Coronary artery (tissue), 2 donors: ENCODE results near the gene DCLK1.

Experiments
- DNase-seq: peaks from one replicate; pipeline ENCODE4 v3.0.0-alpha.2; 2017; ENCODE audit warnings: low spot score
- H3K27ac ChIP-seq, 2 donors: fragments of 200-600 bp; sonication (generic); one replicate each; pipeline ENCODE4 v1.5.1; 2016 to 2019
- H3K4me3 ChIP-seq: fragments of 200-600 bp; sonication (generic); 2 replicates; pipeline ENCODE4 v1.5.1; 2016; ENCODE audit warnings: mild to moderate bottlenecking, moderate library complexity
- TF ChIP-seq, protein P1 (sequence below): fragments of 200-600 bp; sonication (generic); IDR thresholded peaks from one replicate; pipeline ENCODE4 v1.5.1; 2019; ENCODE audit warnings: antibody characterized with exemption

The DCLK1 gene

DNA sequence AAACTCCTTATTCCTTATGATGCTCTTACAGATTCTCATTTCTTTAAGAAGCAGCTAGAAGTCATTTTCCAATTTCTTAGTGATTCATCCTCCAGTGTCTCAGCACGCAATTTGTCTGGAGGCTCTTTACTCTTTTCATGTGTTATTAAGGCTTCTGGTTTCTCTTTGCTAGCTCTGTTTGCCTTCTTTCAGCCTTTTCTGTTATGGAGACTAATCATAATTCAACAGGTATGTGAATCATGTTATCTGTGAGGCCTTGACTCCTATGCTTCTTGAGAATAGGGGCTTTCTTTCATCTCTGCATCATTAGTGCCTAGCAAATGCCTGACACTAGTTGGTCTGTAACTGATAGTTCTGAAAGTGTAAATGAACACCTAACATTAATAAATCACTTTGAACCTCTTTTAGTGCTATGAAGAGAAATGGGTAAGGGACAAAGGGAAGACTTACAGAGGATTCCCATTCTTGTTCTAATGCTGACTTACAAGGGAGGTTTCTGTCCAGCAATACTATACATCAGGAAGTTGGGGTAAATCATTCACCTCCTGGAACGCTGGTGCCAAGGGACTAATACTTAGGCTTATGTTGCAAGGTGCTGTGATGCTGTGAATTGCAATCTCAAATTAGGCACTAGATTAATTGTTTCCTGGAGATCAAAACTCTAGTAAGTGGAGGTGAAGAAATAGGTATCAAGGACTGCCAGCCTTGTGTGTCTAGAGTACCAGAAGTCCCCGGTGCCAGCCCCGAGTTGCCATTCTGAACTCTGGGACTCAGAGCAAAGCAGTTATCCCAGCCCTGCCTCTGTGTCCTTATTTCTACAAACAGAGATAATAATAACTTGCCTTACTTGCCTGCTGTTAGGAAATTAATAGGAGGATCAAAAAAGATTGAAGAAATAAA lies 265.6 kb downstream of the DCLK1 start:
- no peak overlapping the region for H3K4me3 ChIP-seq
- H3K27ac ChIP-seq = no peak overlapping the region
- TF ChIP-seq, protein P1, sequence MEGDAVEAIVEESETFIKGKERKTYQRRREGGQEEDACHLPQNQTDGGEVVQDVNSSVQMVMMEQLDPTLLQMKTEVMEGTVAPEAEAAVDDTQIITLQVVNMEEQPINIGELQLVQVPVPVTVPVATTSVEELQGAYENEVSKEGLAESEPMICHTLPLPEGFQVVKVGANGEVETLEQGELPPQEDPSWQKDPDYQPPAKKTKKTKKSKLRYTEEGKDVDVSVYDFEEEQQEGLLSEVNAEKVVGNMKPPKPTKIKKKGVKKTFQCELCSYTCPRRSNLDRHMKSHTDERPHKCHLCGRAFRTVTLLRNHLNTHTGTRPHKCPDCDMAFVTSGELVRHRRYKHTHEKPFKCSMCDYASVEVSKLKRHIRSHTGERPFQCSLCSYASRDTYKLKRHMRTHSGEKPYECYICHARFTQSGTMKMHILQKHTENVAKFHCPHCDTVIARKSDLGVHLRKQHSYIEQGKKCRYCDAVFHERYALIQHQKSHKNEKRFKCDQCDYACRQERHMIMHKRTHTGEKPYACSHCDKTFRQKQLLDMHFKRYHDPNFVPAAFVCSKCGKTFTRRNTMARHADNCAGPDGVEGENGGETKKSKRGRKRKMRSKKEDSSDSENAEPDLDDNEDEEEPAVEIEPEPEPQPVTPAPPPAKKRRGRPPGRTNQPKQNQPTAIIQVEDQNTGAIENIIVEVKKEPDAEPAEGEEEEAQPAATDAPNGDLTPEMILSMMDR = no peak
- DNase-seq = no peak

- no peak overlapping the region for H3K4me3 ChIP-seq
- TF ChIP-seq, protein P1 = no peak
- DNase-seq = no peak
- H3K27ac ChIP-seq = no peak overlapping the region
Measured at GRCh38 chr13:35860661-35861060, 270.5 kb downstream of the DCLK1 start.

- TF ChIP-seq, protein P1 = no peak
- Histone ChIP-seq H3K27ac (peak overlapping the region in 1 of 2 donors; percentile 77), H3K4me3 (no peak overlapping the region)
- DNase-seq = no peak
Measured at GRCh38 chr13:35859981-35860380, 271.2 kb downstream of the DCLK1 start.

DNA sequence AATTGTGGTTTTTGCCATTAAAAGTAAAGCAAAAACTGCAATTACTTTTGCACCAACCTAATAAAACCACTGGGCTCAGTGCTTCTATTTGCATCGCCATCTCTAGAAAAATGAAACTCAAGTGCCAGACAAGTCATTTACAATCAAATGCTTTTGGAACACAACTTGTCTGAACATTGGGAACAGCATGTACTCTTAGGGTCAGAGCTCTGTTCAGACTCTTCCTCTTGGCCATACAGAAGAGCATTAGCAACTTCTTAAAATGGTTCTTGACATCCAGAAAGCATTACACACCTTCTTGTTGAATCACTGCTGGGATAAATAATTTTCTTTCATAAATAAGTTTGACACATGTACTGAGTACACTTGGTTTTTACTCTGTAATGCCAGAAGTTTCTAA lies 272.5 kb downstream of the DCLK1 start:
- H3K4me3 ChIP-seq = no peak overlapping the region
- TF ChIP-seq, protein P1 = no peak
- peak overlapping the region in 1 of 2 donors; percentile 77 for H3K27ac ChIP-seq
- DNase-seq = no peak

- Histone ChIP-seq H3K27ac (peak overlapping the region in 1 of 2 donors; percentile 77), H3K4me3 (no peak overlapping the region)
- DNase-seq = no peak
- TF ChIP-seq, protein P1 = no peak
Measured at GRCh38 chr13:35857769-35858168, 273.4 kb downstream of the DCLK1 start.

DNA sequence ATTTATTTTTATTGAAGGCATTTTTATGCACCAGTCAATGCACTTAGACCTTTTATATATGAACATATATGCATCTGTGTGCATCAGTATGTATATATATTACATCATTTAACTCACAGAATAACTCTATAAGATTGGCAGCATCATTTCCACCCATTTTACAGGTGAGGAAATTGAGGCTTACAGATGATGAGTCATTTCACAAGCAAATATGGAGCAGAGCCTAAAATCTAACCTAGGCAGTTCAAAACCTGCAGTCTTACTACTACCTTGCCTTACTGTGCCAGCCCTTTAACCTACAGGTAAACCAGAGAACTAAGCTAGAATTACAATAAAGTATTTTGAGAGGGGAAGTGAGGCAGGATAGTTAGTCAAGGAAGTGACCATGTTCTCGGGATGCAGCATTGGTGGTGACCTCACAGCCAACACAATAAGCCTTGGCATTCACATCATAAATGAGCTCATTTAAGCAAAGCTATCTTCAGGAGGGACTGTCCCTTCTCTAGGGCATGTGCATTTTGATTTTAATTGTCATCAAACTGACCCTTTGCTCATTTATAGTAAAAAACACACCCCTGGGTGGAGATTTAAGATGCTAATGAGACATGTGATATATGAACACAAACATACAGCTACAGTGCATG lies 274.3 kb downstream of the DCLK1 start:
- Histone ChIP-seq H3K27ac (peak overlapping the region in 1 of 2 donors; percentile 77), H3K4me3 (no peak overlapping the region)
- no peak for DNase-seq
- TF ChIP-seq, protein P1 = no peak
